Medulla oblongata (tissue), 1 donor: ENCODE measurements around the gene PIK3AP1.
"Not testable (repeated sequence)": the region's sequence is repeated elsewhere in the genome, so short reads cannot be mapped to it uniquely, and the experiment has no call there.

Source experiments
- DNase-seq: peaks from one replicate; pipeline ENCODE4 v3.0.0-alpha.2; 2015; ENCODE audit errors: extremely low spot score

The PIK3AP1 gene

GRCh38 chr10:96579133-96579532 lies 141.2 kb downstream of the PIK3AP1 start:
- DNase-seq: no peak

- DNase-seq: no peak
Measured at GRCh38 chr10:96578633-96579032, 141.7 kb downstream of the PIK3AP1 start.

GRCh38 chr10:96578022-96578421 lies 142.3 kb downstream of the PIK3AP1 start:
- DNase-seq: no peak

GRCh38 chr10:96577069-96577468 lies 143.2 kb downstream of the PIK3AP1 start:
- DNase-seq: no peak

- DNase-seq: no peak
Measured at GRCh38 chr10:96576277-96576980, 143.9 kb downstream of the PIK3AP1 start.

- not testable (repeated sequence) for DNase-seq
Measured at GRCh38 chr10:96574564-96574963, 145.8 kb downstream of the PIK3AP1 start.

- DNase-seq: no peak
Measured at GRCh38 chr10:96573036-96573435, 147.3 kb downstream of the PIK3AP1 start.

- DNase-seq: no peak
Measured at GRCh38 chr10:96570983-96571964, 149.0 kb downstream of the PIK3AP1 start.

- no peak for DNase-seq
Measured at GRCh38 chr10:96570511-96570910, 149.8 kb downstream of the PIK3AP1 start.

GRCh38 chr10:96568402-96568801 lies 151.9 kb downstream of the PIK3AP1 start:
- no peak for DNase-seq

GRCh38 chr10:96565774-96566173 lies 154.5 kb downstream of the PIK3AP1 start:
- no peak for DNase-seq

GRCh38 chr10:96560966-96561887 lies 159.1 kb downstream of the PIK3AP1 start:
- DNase-seq: no peak

- DNase-seq: no peak
Measured at GRCh38 chr10:96560489-96560888, 159.8 kb downstream of the PIK3AP1 start.

- peak; percentile 29 for DNase-seq
Measured at GRCh38 chr10:96556003-96556402, 164.3 kb downstream of the PIK3AP1 start.

- DNase-seq: no peak
Measured at GRCh38 chr10:96555330-96555729, 165.0 kb downstream of the PIK3AP1 start.

- DNase-seq: no peak
Measured at GRCh38 chr10:96548589-96548988, 171.7 kb downstream of the PIK3AP1 start.

GRCh38 chr10:96545558-96545957 lies 174.8 kb downstream of the PIK3AP1 start:
- DNase-seq: not testable (repeated sequence)
